ENCODE measurements around the gene ITGAX. TPM values are rescaled to one million over a fixed set of nuclear protein-coding genes. Genes with fewer than 3 reads are reported as not detected.

ITGAX gene
- total and polyA plus RNA-seq, 2 donors (not counting 1 experiment from before 2014, with no cell fraction given), result under 0.01 TPM; not detected in 1

- no peak overlapping the region for H3K9ac ChIP-seq (ENCODE audit: insufficient read depth, low read length)
- TF ChIP-seq, protein P1, sequence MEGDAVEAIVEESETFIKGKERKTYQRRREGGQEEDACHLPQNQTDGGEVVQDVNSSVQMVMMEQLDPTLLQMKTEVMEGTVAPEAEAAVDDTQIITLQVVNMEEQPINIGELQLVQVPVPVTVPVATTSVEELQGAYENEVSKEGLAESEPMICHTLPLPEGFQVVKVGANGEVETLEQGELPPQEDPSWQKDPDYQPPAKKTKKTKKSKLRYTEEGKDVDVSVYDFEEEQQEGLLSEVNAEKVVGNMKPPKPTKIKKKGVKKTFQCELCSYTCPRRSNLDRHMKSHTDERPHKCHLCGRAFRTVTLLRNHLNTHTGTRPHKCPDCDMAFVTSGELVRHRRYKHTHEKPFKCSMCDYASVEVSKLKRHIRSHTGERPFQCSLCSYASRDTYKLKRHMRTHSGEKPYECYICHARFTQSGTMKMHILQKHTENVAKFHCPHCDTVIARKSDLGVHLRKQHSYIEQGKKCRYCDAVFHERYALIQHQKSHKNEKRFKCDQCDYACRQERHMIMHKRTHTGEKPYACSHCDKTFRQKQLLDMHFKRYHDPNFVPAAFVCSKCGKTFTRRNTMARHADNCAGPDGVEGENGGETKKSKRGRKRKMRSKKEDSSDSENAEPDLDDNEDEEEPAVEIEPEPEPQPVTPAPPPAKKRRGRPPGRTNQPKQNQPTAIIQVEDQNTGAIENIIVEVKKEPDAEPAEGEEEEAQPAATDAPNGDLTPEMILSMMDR (conservative IDR thresholded peaks at IDR 0.05 in 1 of 2, IDR thresholded peaks at IDR 0.05 in 1 of 2; ENCODE audit: low read depth in 1 of 2, low read length in 2 of 2), result no peak
- TF ChIP-seq EZH2 (IDR thresholded peaks at IDR 0.05; ENCODE audit: low read length, missing control alignments), result no peak
- H4K20me1 ChIP-seq (ENCODE audit: control insufficient read depth, extremely low read depth, insufficient read depth, low read length), result no peaks in the 10 kb centered on the region
- no peak overlapping the region for H3K4me2 ChIP-seq (ENCODE audit: extremely low read depth, insufficient read depth, low read length)
- H3K27me3 ChIP-seq (ENCODE audit: control insufficient read depth, insufficient read depth, low read length), result peaks cover 14% of the 10 kb centered on the region
- no peak for DNase-seq (ENCODE audit: low read depth in 2 of 2)
- H3K4me1 ChIP-seq (ENCODE audit: control insufficient read depth, extremely low read depth, insufficient read depth, low read length), result no peaks in the 10 kb centered on the region
- H3K36me3 ChIP-seq (ENCODE audit: control insufficient read depth, insufficient read depth, low read length), result no peaks in the 10 kb centered on the region
- H3K27ac ChIP-seq (ENCODE audit: insufficient read depth, low read length), result no peak overlapping the region
- no peaks in the 10 kb centered on the region for H3K79me2 ChIP-seq (ENCODE audit: control insufficient read depth, insufficient read depth, low read length)
- no peak overlapping the region for H2AFZ ChIP-seq (ENCODE audit: low read length)
- H3K9me3 ChIP-seq (ENCODE audit: control insufficient read depth, insufficient read depth, low read depth, low read length), result no peaks in the 10 kb centered on the region
- no peak overlapping the region for H3K4me3 ChIP-seq (replicated peaks in 1 of 4; ENCODE audit: control extremely low read depth in 1 of 4, insufficient read depth in 1 of 4, low read depth in 3 of 4, low read length in 4 of 4)
These were observed 27.2 kb upstream of the ITGAX start for GRCh38 chr16:31327646-31328225.

- Histone ChIP-seq H4K20me1 (ENCODE audit: control insufficient read depth, extremely low read depth, insufficient read depth, low read length) (no peaks in the 10 kb centered on the region), H3K9ac (ENCODE audit: insufficient read depth, low read length) (no peak overlapping the region), H3K9me3 (ENCODE audit: control insufficient read depth, insufficient read depth, low read depth, low read length) (no peaks in the 10 kb centered on the region), H3K4me3 (replicated peaks in 1 of 4; ENCODE audit: control extremely low read depth in 1 of 4, insufficient read depth in 1 of 4, low read depth in 3 of 4, low read length in 4 of 4) (no peak overlapping the region), H3K36me3 (ENCODE audit: control insufficient read depth, insufficient read depth, low read length) (no peaks in the 10 kb centered on the region), H2AFZ (ENCODE audit: low read length) (no peak overlapping the region), H3K4me1 (ENCODE audit: control insufficient read depth, extremely low read depth, insufficient read depth, low read length) (no peaks in the 10 kb centered on the region), H3K27ac (ENCODE audit: insufficient read depth, low read length) (no peak overlapping the region), H3K4me2 (ENCODE audit: extremely low read depth, insufficient read depth, low read length) (no peak overlapping the region), H3K27me3 (ENCODE audit: control insufficient read depth, insufficient read depth, low read length) (peaks cover 14% of the 10 kb centered on the region), H3K79me2 (ENCODE audit: control insufficient read depth, insufficient read depth, low read length) (no peaks in the 10 kb centered on the region)
- no peak for DNase-seq (ENCODE audit: low read depth in 2 of 2)
- TF ChIP-seq EZH2 (IDR thresholded peaks at IDR 0.05; ENCODE audit: low read length, missing control alignments), result no peak
- TF ChIP-seq, protein P1 (conservative IDR thresholded peaks at IDR 0.05 in 1 of 2, IDR thresholded peaks at IDR 0.05 in 1 of 2; ENCODE audit: low read depth in 1 of 2, low read length in 2 of 2), result no peak
These were observed 26.5 kb upstream of the ITGAX start for GRCh38 chr16:31328322-31329052.

DNA sequence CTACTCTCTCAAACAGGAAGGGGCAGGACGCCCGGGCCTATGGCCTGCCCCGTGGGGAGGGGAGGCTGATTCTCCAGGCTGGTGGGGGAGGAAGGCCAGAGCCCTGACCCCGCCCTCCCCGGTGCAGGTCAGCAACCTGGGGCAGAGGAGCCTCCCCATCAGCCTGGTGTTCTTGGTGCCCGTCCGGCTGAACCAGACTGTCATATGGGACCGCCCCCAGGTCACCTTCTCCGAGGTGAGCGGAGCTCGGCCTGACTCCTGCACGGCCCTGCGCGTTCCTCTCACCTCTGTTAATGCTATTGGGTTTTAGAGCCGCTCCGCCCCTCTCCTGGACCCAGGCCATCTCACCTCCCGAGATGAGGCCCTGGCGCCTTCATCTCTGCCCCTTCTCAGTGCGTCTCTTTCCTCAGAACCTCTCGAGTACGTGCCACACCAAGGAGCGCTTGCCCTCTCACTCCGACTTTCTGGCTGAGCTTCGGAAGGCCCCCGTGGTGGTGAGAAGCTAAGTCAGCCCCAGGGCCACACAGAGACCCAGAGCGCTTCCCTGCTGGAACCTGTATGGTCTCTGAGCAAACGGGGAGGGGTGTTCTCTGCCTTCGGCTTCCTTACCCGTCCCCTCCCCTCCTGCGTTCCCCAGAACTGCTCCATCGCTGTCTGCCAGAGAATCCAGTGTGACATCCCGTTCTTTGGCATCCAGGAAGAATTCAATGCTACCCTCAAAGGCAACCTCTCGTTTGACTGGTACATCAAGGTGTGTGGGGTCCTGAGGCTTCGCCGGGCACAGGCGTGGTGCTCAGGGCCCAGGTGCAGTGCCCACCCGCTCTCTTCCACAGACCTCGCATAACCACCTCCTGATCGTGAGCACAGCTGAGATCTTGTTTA, 25.1 kb upstream of the ITGAX start:
- H3K36me3 ChIP-seq (ENCODE audit: control insufficient read depth, insufficient read depth, low read length), result no peaks in the 10 kb centered on the region
- H3K4me3 ChIP-seq (replicated peaks in 1 of 4; ENCODE audit: control extremely low read depth in 1 of 4, insufficient read depth in 1 of 4, low read depth in 3 of 4, low read length in 4 of 4), result no peak overlapping the region
- H3K27ac ChIP-seq (ENCODE audit: insufficient read depth, low read length), result no peak overlapping the region
- no peaks in the 10 kb centered on the region for H4K20me1 ChIP-seq (ENCODE audit: control insufficient read depth, extremely low read depth, insufficient read depth, low read length)
- H3K27me3 ChIP-seq (ENCODE audit: control insufficient read depth, insufficient read depth, low read length), result peaks cover 14% of the 10 kb centered on the region
- no peaks in the 10 kb centered on the region for H3K79me2 ChIP-seq (ENCODE audit: control insufficient read depth, insufficient read depth, low read length)
- H3K4me1 ChIP-seq (ENCODE audit: control insufficient read depth, extremely low read depth, insufficient read depth, low read length), result no peaks in the 10 kb centered on the region
- H3K9me3 ChIP-seq (ENCODE audit: control insufficient read depth, insufficient read depth, low read depth, low read length), result no peaks in the 10 kb centered on the region
- no peak overlapping the region for H3K9ac ChIP-seq (ENCODE audit: insufficient read depth, low read length)
- TF ChIP-seq, protein P1 (conservative IDR thresholded peaks at IDR 0.05 in 1 of 2, IDR thresholded peaks at IDR 0.05 in 1 of 2; ENCODE audit: low read depth in 1 of 2, low read length in 2 of 2), result no peak
- TF ChIP-seq EZH2 (IDR thresholded peaks at IDR 0.05; ENCODE audit: low read length, missing control alignments), result no peak
- no peak for DNase-seq (ENCODE audit: low read depth in 2 of 2)
- no peak overlapping the region for H2AFZ ChIP-seq (ENCODE audit: low read length)
- no peak overlapping the region for H3K4me2 ChIP-seq (ENCODE audit: extremely low read depth, insufficient read depth, low read length)
